Liver (tissue), 3 donors: ENCODE results near the gene CACYBP.

Source experiments
- CTCF ChIP-seq: fragments of 150-350 bp; IDR thresholded peaks from 2 replicates; pipeline ENCODE4 v1.5.1; 2017; ENCODE audit warnings: improper control_type of control experiment, low read depth, low read length; ENCODE audit not compliant: missing input control
- GABPA ChIP-seq, 2 donors: IDR thresholded peaks in 1 of 2; conservative IDR thresholded peaks in 1 of 2; 2 replicates each; pipeline ENCODE4 v1.6.1; 2016; ENCODE audit warnings: antibody characterized with exemption in 2 of 2, mild to moderate bottlenecking in 1 of 2, moderate library complexity in 1 of 2
- donor health status: healthy.
- donor health status: healthy.

DNA sequence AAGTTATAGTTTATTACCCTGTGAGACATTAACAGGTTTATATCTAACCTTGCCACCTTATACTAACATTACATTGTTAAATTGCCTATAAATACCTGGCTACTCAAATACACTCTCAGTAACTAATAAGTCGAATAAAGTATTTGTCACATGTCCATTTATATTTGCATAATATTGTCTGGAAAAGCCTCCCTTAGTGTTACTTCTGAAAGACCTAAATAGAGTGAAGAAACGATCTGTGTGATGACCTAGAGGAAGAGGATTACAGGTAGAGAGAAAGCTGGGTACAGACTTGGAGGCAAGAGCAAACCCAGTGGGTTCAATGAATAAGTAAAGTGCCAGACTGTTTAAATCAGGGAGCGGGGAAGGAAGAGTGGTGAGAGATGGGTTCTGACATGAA is 2.7 kb upstream of the CACYBP start:
- TF ChIP-seq CTCF (no peak), GABPA (IDR thresholded peaks at IDR 0.05 in 1 of 2, conservative IDR thresholded peaks at IDR 0.05 in 1 of 2) (no peak)
